NCI-H146 treated with DMSO at 0.1 percent for 48 hours (cell line): ENCODE measurements around the gene CACNA1C.

Experiments used
- DNase-seq: peaks from one replicate; lab custom pipeline; 2025; ENCODE audit not compliant: unreplicated experiment; lab: John Stamatoyannopoulos, UW

CACNA1C gene

GRCh38 chr12:2633825-2634200 is 581.0 kb downstream of the CACNA1C start:
- no peak for DNase-seq

GRCh38 chr12:2634471-2634870 is 581.7 kb downstream of the CACNA1C start:
- DNase-seq: no peak

- no peak for DNase-seq
These were observed 584.1 kb downstream of the CACNA1C start for GRCh38 chr12:2636741-2637340.

GRCh38 chr12:2637371-2637770 is 584.6 kb downstream of the CACNA1C start:
- no peak for DNase-seq

GRCh38 chr12:2638273-2639019 is 585.7 kb downstream of the CACNA1C start:
- DNase-seq: no peak

GRCh38 chr12:2639020-2639298 is 586.2 kb downstream of the CACNA1C start:
- DNase-seq: no peak

GRCh38 chr12:2640281-2640680 is 587.5 kb downstream of the CACNA1C start:
- DNase-seq: no peak

GRCh38 chr12:2640709-2641108 is 587.9 kb downstream of the CACNA1C start:
- DNase-seq: no peak

- no peak for DNase-seq
These were observed 588.4 kb downstream of the CACNA1C start for GRCh38 chr12:2641207-2641606.

GRCh38 chr12:2641761-2642160 is 589.0 kb downstream of the CACNA1C start:
- no peak for DNase-seq

GRCh38 chr12:2642176-2642892 is 589.5 kb downstream of the CACNA1C start:
- DNase-seq: no peak

GRCh38 chr12:2642896-2643425 is 590.2 kb downstream of the CACNA1C start:
- DNase-seq: no peak

- DNase-seq: no peak
These were observed 590.9 kb downstream of the CACNA1C start for GRCh38 chr12:2643576-2644135.

GRCh38 chr12:2644683-2645405 is 592.1 kb downstream of the CACNA1C start:
- DNase-seq: no peak

- no peak for DNase-seq
These were observed 592.7 kb downstream of the CACNA1C start for GRCh38 chr12:2645460-2645859.

- DNase-seq: no peak
These were observed 593.6 kb downstream of the CACNA1C start for GRCh38 chr12:2646341-2646740.

GRCh38 chr12:2647186-2647585 is 594.4 kb downstream of the CACNA1C start:
- DNase-seq: no peak

GRCh38 chr12:2648406-2648805 is 595.6 kb downstream of the CACNA1C start:
- no peak for DNase-seq

GRCh38 chr12:2649201-2650030 is 596.6 kb downstream of the CACNA1C start:
- no peak for DNase-seq
